K562 (cell line): Measurements from ENCODE around the gene LRRTM3.

Experiments
- ZBTB8A ChIP-seq: fragments of 450-650 bp; IDR thresholded peaks from 2 replicates; pipeline ENCODE4 v1.6.1; 2018; ENCODE audit warnings: mild to moderate bottlenecking, moderate library complexity; ENCODE audit not compliant: partially characterized antibody
- ZNF696 ChIP-seq: fragments of 250-450 bp; sonication (Bioruptor Pico); conservative IDR thresholded peaks from 2 replicates; pipeline ENCODE4 v1.4.0; 2020; ENCODE audit warnings: mild to moderate bottlenecking, moderate library complexity
- TF ChIP-seq, protein P1 (sequence below): fragments of 450-650 bp; conservative IDR thresholded peaks from 2 replicates; pipeline ENCODE4 v1.6.1; 2016; ENCODE audit warnings: missing genetic modification characterization, low read depth, mild to moderate bottlenecking, missing compliant biosample characterization, moderate library complexity

DNA sequence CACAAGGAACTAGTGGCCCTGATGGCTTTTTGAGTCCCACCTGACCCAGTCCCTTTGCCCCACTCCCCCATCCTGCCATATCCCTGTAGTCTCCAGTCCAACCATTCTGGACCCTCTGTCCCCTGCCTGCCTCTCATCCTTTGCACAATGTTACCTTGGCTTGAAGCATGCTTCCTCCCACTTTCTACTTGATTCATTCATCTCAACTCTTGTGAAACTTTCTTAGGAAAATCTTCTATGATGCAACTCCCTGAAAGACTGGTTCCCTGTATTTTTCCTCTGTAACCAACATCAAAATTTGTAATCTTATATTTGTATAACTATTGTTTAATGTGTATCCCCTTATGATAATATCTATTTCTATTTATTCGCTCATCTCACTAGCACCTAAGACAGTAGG is 151.5 kb downstream of the LRRTM3 start:
- TF ChIP-seq ZNF696 (no peak), ZBTB8A (no peak)
- TF ChIP-seq, protein P1, sequence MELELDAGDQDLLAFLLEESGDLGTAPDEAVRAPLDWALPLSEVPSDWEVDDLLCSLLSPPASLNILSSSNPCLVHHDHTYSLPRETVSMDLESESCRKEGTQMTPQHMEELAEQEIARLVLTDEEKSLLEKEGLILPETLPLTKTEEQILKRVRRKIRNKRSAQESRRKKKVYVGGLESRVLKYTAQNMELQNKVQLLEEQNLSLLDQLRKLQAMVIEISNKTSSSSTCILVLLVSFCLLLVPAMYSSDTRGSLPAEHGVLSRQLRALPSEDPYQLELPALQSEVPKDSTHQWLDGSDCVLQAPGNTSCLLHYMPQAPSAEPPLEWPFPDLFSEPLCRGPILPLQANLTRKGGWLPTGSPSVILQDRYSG (tag): no peak
